ENCODE measurements around the gene SLC25A34. TPM values are rescaled to one million over a fixed set of nuclear protein-coding genes. Genes with fewer than 3 reads are reported as not detected.

SLC25A34 gene
- total RNA-seq, 6 experiments from 2014 or later, result 0.69 to 11.6 (median 3.2) TPM

DNA sequence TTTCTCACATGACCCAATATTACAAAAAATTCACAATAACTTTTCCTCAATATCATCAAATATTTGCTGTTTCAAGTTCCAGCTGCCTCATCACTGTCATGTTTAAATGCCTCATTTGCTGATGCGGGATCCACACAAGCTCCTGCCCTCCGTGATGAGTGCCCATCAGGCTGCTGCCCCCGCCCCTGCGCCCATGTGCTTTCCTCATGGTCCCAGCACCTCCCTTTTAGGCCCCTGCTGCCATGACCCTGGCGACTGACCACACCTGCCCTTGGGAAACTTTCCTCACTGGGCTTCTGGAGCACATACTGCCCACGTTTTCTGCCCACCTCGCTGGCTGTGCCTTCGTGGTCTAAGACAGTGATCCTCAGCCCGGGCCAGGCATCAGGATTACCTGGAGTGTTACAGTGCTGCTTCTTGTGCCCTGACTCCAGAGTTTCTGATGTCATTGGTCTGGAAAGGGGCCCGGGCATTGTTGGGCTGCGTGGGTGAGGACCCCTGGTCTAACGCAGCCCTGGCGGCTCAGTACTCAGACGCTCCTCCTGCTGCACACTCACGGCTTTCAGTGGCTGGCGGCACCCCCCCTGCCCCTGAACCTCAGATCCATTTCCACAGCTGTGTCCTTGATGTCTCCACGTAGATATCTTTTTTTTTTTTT is 31.4 kb upstream of the SLC25A34 start:
- Histone ChIP-seq H3K9me3 (no peaks in the 10 kb centered on the region), H3K36me3 (no peaks in the 10 kb centered on the region), H3K4me3 (no peak overlapping the region), H3K4me1 (peaks cover 0 to 13% (median 1%) of the 10 kb centered on the region in 4 donors), H3K27ac (peak overlapping the region in 1 of 3 donors; percentile 72), H3K27me3 (no peaks in the 10 kb centered on the region)
- TF ChIP-seq CTCF (IDR thresholded peaks at IDR 0.05) (no peak), POLR2A (IDR thresholded peaks at IDR 0.05) (no peak)
- 79% methylated on average over 7 of the region's 17 CpGs for WGBS (ENCODE audit: insufficient coverage, low coverage, low lambda C conversion rate, missing lambda C conversion rate)
- DNase-seq, result no peak
- no peak for ATAC-seq
- intact Hi-C loops (cut with DNase I), result no loop called here

DNA sequence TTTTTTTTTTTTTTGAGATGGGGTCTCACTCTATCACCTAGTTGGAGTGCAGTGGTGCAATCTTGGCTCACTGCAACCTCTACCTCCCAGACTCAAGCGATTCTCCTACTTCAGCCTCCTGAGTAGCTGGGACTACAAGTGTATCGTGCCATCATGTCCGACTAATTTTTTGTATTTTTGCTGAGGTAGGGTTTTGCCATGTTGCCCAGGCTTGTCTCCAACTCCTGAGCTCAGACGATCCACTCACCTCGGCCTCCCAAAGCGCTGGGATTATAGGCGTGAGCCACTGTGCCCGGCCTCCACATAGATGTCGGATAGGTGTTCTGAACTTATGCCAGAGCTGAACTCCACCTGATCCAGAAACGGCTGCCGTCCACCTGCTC is 30.9 kb upstream of the SLC25A34 start:
- no peak overlapping the region for H3K27ac ChIP-seq

GRCh38 chr1:15706751-15707150 is 29.3 kb upstream of the SLC25A34 start:
- DNase-seq (no peak), ATAC-seq (no peak)
- H3K4me3 ChIP-seq, result no peak overlapping the region
- H3K36me3 ChIP-seq, result no peaks in the 10 kb centered on the region
- no peak for TF ChIP-seq POLR2A (IDR thresholded peaks at IDR 0.05)
- TF ChIP-seq CTCF (IDR thresholded peaks at IDR 0.05), result no peak
- no peaks in the 10 kb centered on the region for H3K9me3 ChIP-seq
- intact Hi-C loops (cut with DNase I), result no loop called here
- 73% methylated on average over 6 of the region's 7 CpGs for WGBS (ENCODE audit: insufficient coverage, low coverage, low lambda C conversion rate, missing lambda C conversion rate)
- H3K27me3 ChIP-seq, result no peaks in the 10 kb centered on the region
- no peak overlapping the region for H3K27ac ChIP-seq
- peaks cover 0 to 13% (median 1%) of the 10 kb centered on the region in 4 donors for H3K4me1 ChIP-seq

More for the DNA sequence above, 30.9 kb upstream of the SLC25A34 start:
- ATAC-seq (no peak), DNase-seq (no peak)
- Histone ChIP-seq H3K36me3 (no peaks in the 10 kb centered on the region), H3K9me3 (no peaks in the 10 kb centered on the region), H3K4me3 (no peak overlapping the region), H3K4me1 (peaks cover 0 to 13% (median 1%) of the 10 kb centered on the region in 4 donors), H3K27me3 (no peaks in the 10 kb centered on the region)
- intact Hi-C loops (cut with DNase I), result no loop called here
- WGBS (ENCODE audit: insufficient coverage, low coverage, low lambda C conversion rate, missing lambda C conversion rate), result 87% methylated on average over 3 of the region's 11 CpGs
- TF ChIP-seq POLR2A (IDR thresholded peaks at IDR 0.05) (no peak), CTCF (IDR thresholded peaks at IDR 0.05) (no peak)

DNA sequence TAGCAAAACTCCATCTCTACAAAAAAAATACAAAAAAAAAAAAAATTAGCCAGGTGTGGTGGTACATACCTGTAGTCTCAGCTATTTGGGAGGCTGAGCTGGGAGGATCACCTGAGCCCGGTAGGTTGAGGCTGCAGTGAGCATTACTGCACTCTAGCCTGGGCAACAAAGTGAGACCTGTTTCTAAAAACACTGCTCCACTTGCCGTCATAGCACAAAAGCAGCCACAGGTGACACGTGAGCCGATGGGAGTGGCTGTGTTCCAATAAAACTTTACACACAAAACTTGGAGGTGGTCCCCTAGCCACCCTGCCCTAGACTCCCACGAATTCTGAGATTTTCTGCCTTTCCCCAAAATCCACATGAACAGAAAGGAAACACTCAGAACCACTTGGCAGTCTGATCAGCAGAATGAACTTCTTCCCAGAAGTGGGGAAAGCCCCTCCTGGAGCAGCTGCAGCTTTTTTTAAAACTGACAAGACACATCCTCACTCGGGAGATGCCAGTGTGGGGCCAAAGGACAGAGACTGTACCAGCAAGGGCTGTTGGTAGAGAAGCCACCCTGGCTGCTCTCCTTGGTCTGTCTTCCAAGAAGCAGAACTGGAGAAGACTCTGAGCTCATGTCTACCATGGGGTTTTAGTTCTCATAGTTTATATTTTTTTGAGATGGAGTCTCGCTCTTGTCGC is 28.7 kb upstream of the SLC25A34 start:
- ATAC-seq, result no peak
- H3K27ac ChIP-seq, result no peak overlapping the region

More for the DNA sequence above, 28.7 kb upstream of the SLC25A34 start:
- intact Hi-C loops (cut with DNase I), result no loop called here
- Histone ChIP-seq H3K9me3 (no peaks in the 10 kb centered on the region), H3K36me3 (no peaks in the 10 kb centered on the region), H3K4me3 (no peak overlapping the region), H3K27me3 (no peaks in the 10 kb centered on the region), H3K4me1 (peaks cover 0 to 13% (median 1%) of the 10 kb centered on the region in 4 donors)
- WGBS (ENCODE audit: insufficient coverage, low coverage, low lambda C conversion rate, missing lambda C conversion rate), result 70% methylated on average over 7 of the region's 8 CpGs
- TF ChIP-seq CTCF (IDR thresholded peaks at IDR 0.05), result no peak
- no peak for TF ChIP-seq POLR2A (IDR thresholded peaks at IDR 0.05)
- no peak for DNase-seq
